HEK293 (cell line): ENCODE results near the gene MUC12.

Source experiments
- KLF16 ChIP-seq: fragments of 450-650 bp; formaldehyde crosslinking; IDR thresholded peaks from 2 replicates; pipeline ENCODE4 v1.5.1; 2017; ENCODE audit warnings: missing biosample characterization, missing genetic modification characterization
- TF ChIP-seq, protein P1 (sequence below): fragments of 450-650 bp; formaldehyde crosslinking; IDR thresholded peaks from 2 replicates; pipeline ENCODE4 v1.5.1; 2016; ENCODE audit warnings: missing biosample characterization, missing genetic modification characterization
- TF ChIP-seq, protein P2 (sequence below): fragments of 450-650 bp; formaldehyde crosslinking; IDR thresholded peaks from 2 replicates; pipeline ENCODE4 v1.5.1; 2016; ENCODE audit warnings: missing biosample characterization, missing genetic modification characterization
- TF ChIP-seq, protein P3 (sequence below): fragments of 450-650 bp; formaldehyde crosslinking; IDR thresholded peaks from 2 replicates; pipeline ENCODE4 v1.5.1; 2016; ENCODE audit warnings: missing biosample characterization, missing genetic modification characterization

DNA sequence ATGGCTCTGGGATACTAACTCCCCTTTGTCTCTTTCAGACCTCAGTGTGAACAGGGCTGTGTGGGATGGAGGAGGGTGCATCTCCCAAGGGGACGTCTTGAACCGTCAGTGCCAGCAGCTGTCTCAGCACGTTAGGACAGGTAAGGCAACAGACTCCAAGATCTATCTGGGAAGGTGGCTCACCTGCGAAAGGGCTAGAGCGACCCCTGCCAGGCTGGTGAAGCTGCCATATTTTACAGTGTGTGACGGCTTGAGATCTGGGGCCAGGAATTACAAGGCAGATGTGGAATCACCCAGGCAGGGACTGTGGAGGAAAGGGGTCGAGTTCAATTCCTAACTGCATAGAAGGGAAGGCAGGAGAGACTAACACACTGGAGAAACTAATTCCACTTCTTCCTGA lies 61.7 kb downstream of the MUC12 start:
- TF ChIP-seq, protein P1, sequence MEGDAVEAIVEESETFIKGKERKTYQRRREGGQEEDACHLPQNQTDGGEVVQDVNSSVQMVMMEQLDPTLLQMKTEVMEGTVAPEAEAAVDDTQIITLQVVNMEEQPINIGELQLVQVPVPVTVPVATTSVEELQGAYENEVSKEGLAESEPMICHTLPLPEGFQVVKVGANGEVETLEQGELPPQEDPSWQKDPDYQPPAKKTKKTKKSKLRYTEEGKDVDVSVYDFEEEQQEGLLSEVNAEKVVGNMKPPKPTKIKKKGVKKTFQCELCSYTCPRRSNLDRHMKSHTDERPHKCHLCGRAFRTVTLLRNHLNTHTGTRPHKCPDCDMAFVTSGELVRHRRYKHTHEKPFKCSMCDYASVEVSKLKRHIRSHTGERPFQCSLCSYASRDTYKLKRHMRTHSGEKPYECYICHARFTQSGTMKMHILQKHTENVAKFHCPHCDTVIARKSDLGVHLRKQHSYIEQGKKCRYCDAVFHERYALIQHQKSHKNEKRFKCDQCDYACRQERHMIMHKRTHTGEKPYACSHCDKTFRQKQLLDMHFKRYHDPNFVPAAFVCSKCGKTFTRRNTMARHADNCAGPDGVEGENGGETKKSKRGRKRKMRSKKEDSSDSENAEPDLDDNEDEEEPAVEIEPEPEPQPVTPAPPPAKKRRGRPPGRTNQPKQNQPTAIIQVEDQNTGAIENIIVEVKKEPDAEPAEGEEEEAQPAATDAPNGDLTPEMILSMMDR (tag by site-specific recombination), result no peak
- TF ChIP-seq, protein P2, sequence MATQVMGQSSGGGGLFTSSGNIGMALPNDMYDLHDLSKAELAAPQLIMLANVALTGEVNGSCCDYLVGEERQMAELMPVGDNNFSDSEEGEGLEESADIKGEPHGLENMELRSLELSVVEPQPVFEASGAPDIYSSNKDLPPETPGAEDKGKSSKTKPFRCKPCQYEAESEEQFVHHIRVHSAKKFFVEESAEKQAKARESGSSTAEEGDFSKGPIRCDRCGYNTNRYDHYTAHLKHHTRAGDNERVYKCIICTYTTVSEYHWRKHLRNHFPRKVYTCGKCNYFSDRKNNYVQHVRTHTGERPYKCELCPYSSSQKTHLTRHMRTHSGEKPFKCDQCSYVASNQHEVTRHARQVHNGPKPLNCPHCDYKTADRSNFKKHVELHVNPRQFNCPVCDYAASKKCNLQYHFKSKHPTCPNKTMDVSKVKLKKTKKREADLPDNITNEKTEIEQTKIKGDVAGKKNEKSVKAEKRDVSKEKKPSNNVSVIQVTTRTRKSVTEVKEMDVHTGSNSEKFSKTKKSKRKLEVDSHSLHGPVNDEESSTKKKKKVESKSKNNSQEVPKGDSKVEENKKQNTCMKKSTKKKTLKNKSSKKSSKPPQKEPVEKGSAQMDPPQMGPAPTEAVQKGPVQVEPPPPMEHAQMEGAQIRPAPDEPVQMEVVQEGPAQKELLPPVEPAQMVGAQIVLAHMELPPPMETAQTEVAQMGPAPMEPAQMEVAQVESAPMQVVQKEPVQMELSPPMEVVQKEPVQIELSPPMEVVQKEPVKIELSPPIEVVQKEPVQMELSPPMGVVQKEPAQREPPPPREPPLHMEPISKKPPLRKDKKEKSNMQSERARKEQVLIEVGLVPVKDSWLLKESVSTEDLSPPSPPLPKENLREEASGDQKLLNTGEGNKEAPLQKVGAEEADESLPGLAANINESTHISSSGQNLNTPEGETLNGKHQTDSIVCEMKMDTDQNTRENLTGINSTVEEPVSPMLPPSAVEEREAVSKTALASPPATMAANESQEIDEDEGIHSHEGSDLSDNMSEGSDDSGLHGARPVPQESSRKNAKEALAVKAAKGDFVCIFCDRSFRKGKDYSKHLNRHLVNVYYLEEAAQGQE, result no peak
- TF ChIP-seq KLF16 (tag by site-specific recombination), result no peak
- TF ChIP-seq, protein P3, sequence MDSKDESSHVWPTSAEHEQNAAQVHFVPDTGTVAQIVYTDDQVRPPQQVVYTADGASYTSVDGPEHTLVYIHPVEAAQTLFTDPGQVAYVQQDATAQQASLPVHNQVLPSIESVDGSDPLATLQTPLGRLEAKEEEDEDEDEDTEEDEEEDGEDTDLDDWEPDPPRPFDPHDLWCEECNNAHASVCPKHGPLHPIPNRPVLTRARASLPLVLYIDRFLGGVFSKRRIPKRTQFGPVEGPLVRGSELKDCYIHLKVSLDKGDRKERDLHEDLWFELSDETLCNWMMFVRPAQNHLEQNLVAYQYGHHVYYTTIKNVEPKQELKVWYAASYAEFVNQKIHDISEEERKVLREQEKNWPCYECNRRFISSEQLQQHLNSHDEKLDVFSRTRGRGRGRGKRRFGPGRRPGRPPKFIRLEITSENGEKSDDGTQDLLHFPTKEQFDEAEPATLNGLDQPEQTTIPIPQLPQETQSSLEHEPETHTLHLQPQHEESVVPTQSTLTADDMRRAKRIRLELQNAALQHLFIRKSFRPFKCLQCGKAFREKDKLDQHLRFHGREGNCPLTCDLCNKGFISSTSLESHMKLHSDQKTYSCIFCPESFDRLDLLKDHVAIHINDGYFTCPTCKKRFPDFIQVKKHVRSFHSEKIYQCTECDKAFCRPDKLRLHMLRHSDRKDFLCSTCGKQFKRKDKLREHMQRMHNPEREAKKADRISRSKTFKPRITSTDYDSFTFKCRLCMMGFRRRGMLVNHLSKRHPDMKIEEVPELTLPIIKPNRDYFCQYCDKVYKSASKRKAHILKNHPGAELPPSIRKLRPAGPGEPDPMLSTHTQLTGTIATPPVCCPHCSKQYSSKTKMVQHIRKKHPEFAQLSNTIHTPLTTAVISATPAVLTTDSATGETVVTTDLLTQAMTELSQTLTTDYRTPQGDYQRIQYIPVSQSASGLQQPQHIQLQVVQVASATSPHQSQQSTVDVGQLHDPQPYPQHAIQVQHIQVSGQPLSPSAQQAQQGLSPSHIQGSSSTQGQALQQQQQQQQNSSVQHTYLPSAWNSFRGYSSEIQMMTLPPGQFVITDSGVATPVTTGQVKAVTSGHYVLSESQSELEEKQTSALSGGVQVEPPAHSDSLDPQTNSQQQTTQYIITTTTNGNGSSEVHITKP (tag by site-specific recombination), result no peak
